NCI-H2029 treated with DMSO at 0.1 percent for 48 hours (cell line): ENCODE data around the gene CNGB1.
"Not testable (repeated sequence)": the region's sequence is repeated elsewhere in the genome, so short reads cannot be mapped to it uniquely, and the experiment has no call there.

Experiments
- DNase-seq: peaks from one replicate; lab custom pipeline; 2025; lab: John Stamatoyannopoulos, UW

CNGB1 gene

GRCh38 chr16:57926041-57926440 lies 44.9 kb downstream of the CNGB1 start:
- no peak for DNase-seq

GRCh38 chr16:57925310-57925709 lies 45.6 kb downstream of the CNGB1 start:
- DNase-seq, result no peak

GRCh38 chr16:57924514-57924913 lies 46.4 kb downstream of the CNGB1 start:
- DNase-seq, result no peak

- DNase-seq, result no peak
These were observed 47.1 kb downstream of the CNGB1 start for GRCh38 chr16:57923841-57924240.

- no peak for DNase-seq
These were observed 47.5 kb downstream of the CNGB1 start for GRCh38 chr16:57923418-57923817.

- DNase-seq, result no peak
These were observed 50.1 kb downstream of the CNGB1 start for GRCh38 chr16:57920880-57921229.

- DNase-seq, result no peak
These were observed 50.6 kb downstream of the CNGB1 start for GRCh38 chr16:57920215-57920879.

GRCh38 chr16:57918994-57919393 lies 51.9 kb downstream of the CNGB1 start:
- no peak for DNase-seq

GRCh38 chr16:57918444-57918843 lies 52.5 kb downstream of the CNGB1 start:
- no peak for DNase-seq

- DNase-seq, result not testable (repeated sequence)
These were observed 53.0 kb downstream of the CNGB1 start for GRCh38 chr16:57917929-57918328.

GRCh38 chr16:57917489-57917888 lies 53.4 kb downstream of the CNGB1 start:
- DNase-seq, result not testable (repeated sequence)

- DNase-seq, result no peak
These were observed 54.0 kb downstream of the CNGB1 start for GRCh38 chr16:57916735-57917438.

- no peak for DNase-seq
These were observed 55.0 kb downstream of the CNGB1 start for GRCh38 chr16:57915811-57916488.

GRCh38 chr16:57915267-57915666 lies 55.7 kb downstream of the CNGB1 start:
- DNase-seq, result no peak

- DNase-seq, result no peak
These were observed 56.4 kb downstream of the CNGB1 start for GRCh38 chr16:57914244-57915173.

- no peak for DNase-seq
These were observed 58.2 kb downstream of the CNGB1 start for GRCh38 chr16:57912529-57913260.

GRCh38 chr16:57911743-57912142 lies 59.2 kb downstream of the CNGB1 start:
- no peak for DNase-seq

GRCh38 chr16:57910696-57911095 lies 60.2 kb downstream of the CNGB1 start:
- DNase-seq, result no peak

- no peak for DNase-seq
These were observed 62.4 kb downstream of the CNGB1 start for GRCh38 chr16:57908409-57908987.

GRCh38 chr16:57906382-57907316 lies 64.3 kb downstream of the CNGB1 start:
- no peak for DNase-seq
